Neural cell (in vitro differentiated cells): Measurements from ENCODE around the gene ADAMTS8.

Source experiments
- EP300 ChIP-seq: fragments of 450-650 bp; conservative IDR thresholded peaks from 2 replicates; pipeline ENCODE4 v1.6.1; 2014; ENCODE audit warnings: antibody characterized with exemption, mild to moderate bottlenecking, moderate library complexity; ENCODE audit not compliant: poor library complexity, severe bottlenecking
- EZH2 ChIP-seq: fragments of 200-600, 300-800 bp; shearing (Covaris generic), sonication (generic); IDR thresholded peaks from 2 replicates; pipeline ENCODE4 v1.6.1; 2014; ENCODE audit warnings: antibody characterized with exemption, low read length, borderline replicate concordance, mild to moderate bottlenecking; ENCODE audit not compliant: insufficient read depth, poor library complexity, severe bottlenecking
- MXI1 ChIP-seq: fragments of 450-650 bp; conservative IDR thresholded peaks from 2 replicates; pipeline ENCODE4 v1.6.1; 2014; ENCODE audit warnings: antibody characterized with exemption, mild to moderate bottlenecking; ENCODE audit not compliant: poor library complexity, severe bottlenecking
- POLR2AphosphoS5 ChIP-seq: IDR thresholded peaks from 2 replicates; pipeline ENCODE4 v1.6.1; 2012
- RAD21 ChIP-seq: fragments of 450-650 bp; conservative IDR thresholded peaks from 2 replicates; pipeline ENCODE4 v1.6.1; 2014; ENCODE audit warnings: antibody characterized with exemption, mild to moderate bottlenecking, moderate library complexity
- TF ChIP-seq, protein P1 (sequence below): fragments of 450-650 bp; IDR thresholded peaks from 2 replicates; pipeline ENCODE4 v1.5.1; 2014; ENCODE audit warnings: antibody characterized with exemption, mild to moderate bottlenecking, moderate library complexity; ENCODE audit not compliant: poor library complexity, severe bottlenecking

DNA sequence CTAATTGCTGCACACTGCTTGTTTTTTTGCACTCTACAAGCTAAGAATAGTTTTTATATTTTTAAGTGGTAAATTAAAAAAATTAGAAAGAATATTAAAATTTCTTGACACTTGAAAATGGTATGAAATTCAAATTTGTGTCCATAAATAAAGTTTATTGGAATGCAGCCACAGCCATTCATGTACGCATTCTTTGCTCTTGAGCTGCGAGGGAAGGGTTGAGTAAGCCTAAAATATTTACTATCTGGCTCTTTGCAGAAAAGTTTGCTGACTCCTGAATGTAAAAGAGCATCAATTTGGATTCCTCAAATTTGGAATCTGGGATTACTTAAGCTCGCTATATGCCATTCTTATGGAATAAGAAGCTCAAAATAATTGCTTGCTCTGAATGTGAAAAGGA, 3.4 kb upstream of the ADAMTS8 start:
- TF ChIP-seq, protein P1, sequence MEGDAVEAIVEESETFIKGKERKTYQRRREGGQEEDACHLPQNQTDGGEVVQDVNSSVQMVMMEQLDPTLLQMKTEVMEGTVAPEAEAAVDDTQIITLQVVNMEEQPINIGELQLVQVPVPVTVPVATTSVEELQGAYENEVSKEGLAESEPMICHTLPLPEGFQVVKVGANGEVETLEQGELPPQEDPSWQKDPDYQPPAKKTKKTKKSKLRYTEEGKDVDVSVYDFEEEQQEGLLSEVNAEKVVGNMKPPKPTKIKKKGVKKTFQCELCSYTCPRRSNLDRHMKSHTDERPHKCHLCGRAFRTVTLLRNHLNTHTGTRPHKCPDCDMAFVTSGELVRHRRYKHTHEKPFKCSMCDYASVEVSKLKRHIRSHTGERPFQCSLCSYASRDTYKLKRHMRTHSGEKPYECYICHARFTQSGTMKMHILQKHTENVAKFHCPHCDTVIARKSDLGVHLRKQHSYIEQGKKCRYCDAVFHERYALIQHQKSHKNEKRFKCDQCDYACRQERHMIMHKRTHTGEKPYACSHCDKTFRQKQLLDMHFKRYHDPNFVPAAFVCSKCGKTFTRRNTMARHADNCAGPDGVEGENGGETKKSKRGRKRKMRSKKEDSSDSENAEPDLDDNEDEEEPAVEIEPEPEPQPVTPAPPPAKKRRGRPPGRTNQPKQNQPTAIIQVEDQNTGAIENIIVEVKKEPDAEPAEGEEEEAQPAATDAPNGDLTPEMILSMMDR, result no peak
- TF ChIP-seq EP300 (no peak), EZH2 (no peak), MXI1 (no peak), POLR2AphosphoS5 (no peak), RAD21 (no peak)
